ENCODE data around the gene C19orf12.

Gene C19orf12

DNA sequence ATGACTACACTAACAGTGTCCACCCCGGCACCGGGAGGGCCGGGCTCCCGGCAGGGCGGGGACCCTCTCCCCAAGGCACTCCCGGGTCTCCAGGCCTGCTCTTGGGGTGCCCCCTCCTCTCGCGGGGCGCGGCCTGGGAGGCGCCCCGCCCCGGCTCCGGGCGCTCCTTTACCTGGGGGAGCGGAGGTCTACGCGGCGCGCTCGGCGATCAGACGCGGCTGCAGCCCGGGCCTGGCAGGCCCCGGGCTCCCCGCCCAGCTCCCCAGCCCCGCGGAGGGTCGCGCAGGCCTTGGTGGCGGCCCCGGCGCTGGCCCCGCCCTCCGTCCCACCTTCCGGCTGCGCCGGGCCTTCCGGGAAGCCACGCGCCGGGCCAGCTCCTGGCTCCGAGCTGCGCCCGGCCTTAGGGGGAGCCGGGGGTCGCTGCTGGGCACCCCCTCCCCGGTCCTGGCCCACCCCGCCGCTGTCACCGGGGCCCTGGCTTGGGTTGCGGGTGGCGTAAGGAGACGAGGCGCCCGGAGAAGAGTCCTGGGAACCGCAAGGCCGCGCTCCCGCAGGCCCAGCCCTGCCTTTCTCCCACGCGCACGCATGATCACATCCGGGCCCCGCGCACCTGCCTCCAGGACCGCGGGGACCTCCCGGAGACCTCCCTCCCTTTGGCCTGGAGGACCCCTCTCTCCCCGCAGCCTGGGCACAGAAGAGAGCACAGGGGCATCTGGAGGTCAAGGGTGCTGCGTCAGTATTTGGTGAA is at the start of gene C19orf12:
TSS of gene C19orf12 (minus strand) at position 309 of the 748 bp plus-strand sequence. CDS start 6,848 bp downstream, outside the sequence.
- TF ChIP-seq, protein P1, sequence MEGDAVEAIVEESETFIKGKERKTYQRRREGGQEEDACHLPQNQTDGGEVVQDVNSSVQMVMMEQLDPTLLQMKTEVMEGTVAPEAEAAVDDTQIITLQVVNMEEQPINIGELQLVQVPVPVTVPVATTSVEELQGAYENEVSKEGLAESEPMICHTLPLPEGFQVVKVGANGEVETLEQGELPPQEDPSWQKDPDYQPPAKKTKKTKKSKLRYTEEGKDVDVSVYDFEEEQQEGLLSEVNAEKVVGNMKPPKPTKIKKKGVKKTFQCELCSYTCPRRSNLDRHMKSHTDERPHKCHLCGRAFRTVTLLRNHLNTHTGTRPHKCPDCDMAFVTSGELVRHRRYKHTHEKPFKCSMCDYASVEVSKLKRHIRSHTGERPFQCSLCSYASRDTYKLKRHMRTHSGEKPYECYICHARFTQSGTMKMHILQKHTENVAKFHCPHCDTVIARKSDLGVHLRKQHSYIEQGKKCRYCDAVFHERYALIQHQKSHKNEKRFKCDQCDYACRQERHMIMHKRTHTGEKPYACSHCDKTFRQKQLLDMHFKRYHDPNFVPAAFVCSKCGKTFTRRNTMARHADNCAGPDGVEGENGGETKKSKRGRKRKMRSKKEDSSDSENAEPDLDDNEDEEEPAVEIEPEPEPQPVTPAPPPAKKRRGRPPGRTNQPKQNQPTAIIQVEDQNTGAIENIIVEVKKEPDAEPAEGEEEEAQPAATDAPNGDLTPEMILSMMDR (IDR thresholded peaks at IDR 0.05): no peak

DNA sequence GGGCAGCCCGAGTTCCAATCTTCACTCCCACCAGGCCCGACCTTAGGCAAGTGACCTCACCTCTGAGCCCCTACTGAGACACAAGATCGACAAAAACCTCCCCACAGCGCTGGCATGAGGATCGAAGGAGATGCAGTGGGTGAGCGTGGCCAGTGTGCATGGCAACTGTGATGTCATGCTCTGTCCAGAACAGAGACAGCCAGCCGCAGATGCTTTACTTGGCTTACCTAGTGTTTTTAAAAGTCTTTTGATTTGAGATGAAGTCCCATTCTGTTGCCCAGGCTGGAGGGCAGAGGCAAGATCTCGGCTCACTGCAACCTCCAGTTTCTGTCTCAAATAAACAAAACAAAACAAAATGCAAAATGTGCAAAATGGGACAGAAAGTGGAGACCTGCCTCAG is 49.3 kb upstream of the C19orf12 start:
- TF ChIP-seq, protein P1 (IDR thresholded peaks at IDR 0.05): no peak

DNA sequence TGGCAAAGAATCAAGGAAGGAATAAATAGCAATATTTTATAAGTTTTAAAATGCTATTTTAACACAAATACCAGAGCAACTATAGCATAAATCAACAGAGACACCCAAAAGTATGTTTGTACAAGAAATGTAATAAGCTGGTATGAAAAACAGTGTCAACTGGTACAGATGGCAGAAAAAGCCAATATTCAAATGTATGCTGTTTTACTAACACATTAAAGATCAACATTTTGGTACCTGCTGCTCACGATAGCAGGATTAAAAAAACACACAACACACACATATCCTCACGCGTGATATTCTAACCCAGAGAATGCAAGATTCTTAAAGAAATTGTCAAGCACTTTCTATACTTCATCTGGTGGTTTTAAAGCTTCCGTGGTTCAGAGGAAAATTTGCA is 48.1 kb upstream of the C19orf12 start:
- TF ChIP-seq, protein P1 (IDR thresholded peaks at IDR 0.05): no peak

DNA sequence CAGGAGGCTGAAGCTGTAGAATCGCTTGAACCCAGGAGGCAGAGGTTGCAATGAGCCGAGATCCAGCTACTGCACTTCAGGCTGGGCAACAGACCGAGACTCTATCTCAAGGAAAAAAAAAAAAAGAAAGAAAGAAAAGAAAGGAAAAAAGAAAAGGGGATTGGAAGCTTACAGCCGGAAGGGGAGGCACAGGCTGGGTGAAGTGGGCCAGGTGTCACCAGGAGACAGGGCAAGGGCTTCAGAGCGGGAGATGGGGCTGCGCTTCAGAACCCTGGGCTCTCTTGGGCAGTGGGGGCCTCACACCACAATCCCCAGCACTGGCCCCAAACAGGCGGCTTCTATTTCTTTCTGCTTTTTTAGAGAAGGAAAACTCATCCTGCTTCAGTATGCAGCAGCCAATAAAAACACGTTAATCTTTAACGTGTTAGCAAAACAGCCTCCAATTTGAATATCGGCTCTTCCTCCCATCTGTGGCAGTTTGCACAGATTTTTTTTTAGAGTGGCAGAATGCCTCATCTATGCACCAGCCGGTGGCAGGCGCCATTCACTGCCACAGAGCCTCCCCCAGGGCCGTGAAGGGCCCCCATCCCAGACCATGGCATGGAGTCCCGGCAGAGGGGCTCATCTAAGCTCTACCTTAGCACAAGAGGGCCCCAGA is 46.6 kb upstream of the C19orf12 start:
- TF ChIP-seq, protein P1 (IDR thresholded peaks at IDR 0.05): no peak

DNA sequence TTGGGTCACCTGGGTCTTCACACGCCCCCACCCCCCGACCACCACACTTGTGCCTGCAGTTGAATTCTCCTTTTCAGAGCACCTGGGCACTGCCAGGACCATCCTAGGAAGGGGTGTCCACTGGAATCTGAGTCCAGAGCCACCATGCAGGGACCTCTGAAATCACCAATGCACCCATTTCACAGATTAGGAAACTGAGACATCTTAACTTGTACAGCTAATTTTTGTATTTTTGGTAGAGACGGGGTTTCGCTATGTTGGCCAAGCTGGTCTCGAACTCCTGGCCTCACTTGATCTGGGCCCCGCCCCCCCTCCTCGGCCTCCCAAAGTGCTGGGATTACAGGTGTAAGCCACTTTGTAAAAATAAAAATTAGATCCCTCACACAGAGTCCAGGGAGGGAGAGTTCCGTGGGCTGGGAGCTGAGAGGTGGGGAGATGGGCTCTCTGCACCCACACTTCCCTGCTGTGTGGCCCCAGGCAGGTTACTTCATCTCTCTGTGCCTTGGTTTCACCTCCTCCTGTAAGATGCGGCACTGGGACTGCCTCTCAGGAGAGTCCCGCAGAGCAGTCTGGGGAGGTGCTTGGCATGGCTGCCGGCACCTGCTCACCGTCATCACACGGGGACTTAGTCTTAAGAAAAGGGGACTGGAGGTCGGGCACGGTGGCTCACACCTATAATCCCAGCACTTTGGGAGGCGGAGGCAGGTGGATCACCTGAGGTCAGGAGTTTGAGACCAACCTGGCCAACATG is 45.9 kb upstream of the C19orf12 start:
- TF ChIP-seq, protein P1 (IDR thresholded peaks at IDR 0.05): no peak

DNA sequence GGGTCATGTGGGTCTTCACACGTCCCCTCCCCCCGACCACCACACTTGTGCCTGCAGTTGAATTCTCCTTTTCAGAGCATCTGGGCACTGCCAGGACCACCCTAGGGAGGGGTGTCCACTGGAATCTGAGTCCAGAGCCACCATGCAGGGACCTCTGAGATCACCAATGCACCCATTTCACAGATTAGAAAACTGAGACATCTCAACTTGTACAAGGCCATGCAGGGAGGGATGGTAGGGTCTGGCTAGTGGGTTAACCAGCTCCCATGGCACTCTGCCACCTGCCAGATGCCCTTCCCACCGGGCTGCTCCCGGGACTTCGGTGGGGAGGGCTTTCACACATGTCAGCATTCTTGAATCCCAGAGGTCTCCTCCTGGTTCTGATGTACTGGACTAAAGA is 44.3 kb upstream of the C19orf12 start:
- TF ChIP-seq, protein P1 (IDR thresholded peaks at IDR 0.05): no peak

DNA sequence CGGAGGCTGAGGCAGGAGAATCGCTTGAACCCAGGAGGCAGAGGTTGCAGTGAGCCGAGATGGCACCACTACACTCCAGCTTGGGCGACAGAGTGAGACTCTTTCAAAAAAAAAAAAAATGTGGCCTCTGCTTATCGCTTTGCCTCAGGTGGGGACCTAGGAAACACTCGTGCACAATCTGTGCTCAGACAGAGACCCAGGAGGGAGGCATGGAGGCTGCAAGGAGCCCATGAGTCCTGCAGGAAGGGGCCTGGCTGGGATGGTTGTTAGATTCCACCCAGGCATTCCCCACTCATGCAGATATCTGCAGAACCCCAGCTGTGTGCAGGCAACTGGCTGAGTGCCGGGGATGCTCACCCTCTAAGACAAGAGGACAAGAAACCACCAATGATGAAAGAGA is 43.8 kb upstream of the C19orf12 start:
- TF ChIP-seq, protein P1 (IDR thresholded peaks at IDR 0.05): no peak

Measured in LNCAP (cell line).